OCI-LY7 (cell line): ENCODE data around the gene SCN8A.
"Not testable (repeated sequence)": the region's sequence is repeated elsewhere in the genome, so short reads cannot be mapped to it uniquely, and the experiment has no call there.

ENCODE experiments used
- CTCF ChIP-seq: fragments of 200-600 bp; sonication (generic); conservative IDR thresholded peaks from 2 replicates; pipeline ENCODE4 v1.5.1; 2014; ENCODE audit warnings: mild to moderate bottlenecking, antibody characterized with exemption, low read length, moderate library complexity, mixed read lengths
- EZH2phosphoT487 ChIP-seq: fragments of 200-600 bp; sonication (generic); IDR thresholded peaks from 2 replicates; pipeline ENCODE4 v1.6.1; 2018; ENCODE audit warnings: low read depth, borderline replicate concordance, mild to moderate bottlenecking, mixed run types, antibody characterized with exemption, low read length, moderate library complexity, mixed read lengths

GRCh38 chr12:51831817-51832216 lies 240.8 kb downstream of the SCN8A start:
- not testable (repeated sequence) for TF ChIP-seq CTCF, EZH2phosphoT487
